ENCODE measurements around the gene PTPRG. TPM values are rescaled to one million over a fixed set of nuclear protein-coding genes. Genes with fewer than 3 reads are reported as not detected.
A peak's percentile ranks its signal among the peaks of the same experiment; 100 is the strongest.

The PTPRG gene
- total RNA-seq, 2 donors from 2014 or later: 33.9 to 39.2 TPM

DNA sequence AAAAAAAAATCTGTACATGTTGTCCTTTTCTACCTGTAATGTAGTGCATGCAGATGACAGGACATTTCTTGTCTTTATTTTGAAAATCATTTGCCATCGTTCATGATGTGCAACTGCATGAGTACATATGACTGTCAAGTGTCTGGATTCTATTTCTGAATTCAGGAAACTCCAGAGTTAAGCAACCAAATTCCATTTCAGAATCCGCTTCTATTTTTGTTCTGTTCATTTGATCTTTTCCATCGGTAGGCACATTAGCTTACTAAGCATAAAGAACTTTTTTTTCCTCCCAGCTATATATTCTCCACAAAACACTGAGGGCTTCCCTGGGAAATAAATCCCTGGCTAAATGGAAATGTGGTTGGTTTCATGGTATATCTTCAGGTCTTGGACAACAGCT lies 365.6 kb downstream of the PTPRG start:
- peaks cover 0 to 67% of the 10 kb centered on the region in 2 donors for H3K4me1 ChIP-seq
- no peaks in the 10 kb centered on the region for H3K36me3 ChIP-seq
- peak overlapping the region; percentile 80 to 83 for H3K27ac ChIP-seq
- H3K4me3 ChIP-seq: no peak overlapping the region
- TF ChIP-seq, protein P1, sequence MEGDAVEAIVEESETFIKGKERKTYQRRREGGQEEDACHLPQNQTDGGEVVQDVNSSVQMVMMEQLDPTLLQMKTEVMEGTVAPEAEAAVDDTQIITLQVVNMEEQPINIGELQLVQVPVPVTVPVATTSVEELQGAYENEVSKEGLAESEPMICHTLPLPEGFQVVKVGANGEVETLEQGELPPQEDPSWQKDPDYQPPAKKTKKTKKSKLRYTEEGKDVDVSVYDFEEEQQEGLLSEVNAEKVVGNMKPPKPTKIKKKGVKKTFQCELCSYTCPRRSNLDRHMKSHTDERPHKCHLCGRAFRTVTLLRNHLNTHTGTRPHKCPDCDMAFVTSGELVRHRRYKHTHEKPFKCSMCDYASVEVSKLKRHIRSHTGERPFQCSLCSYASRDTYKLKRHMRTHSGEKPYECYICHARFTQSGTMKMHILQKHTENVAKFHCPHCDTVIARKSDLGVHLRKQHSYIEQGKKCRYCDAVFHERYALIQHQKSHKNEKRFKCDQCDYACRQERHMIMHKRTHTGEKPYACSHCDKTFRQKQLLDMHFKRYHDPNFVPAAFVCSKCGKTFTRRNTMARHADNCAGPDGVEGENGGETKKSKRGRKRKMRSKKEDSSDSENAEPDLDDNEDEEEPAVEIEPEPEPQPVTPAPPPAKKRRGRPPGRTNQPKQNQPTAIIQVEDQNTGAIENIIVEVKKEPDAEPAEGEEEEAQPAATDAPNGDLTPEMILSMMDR (IDR thresholded peaks at IDR 0.05): no peak
- H3K27me3 ChIP-seq: no peaks in the 10 kb centered on the region
- no peaks in the 10 kb centered on the region for H3K9me3 ChIP-seq
- no peak for DNase-seq (ENCODE audit: low spot score)

DNA sequence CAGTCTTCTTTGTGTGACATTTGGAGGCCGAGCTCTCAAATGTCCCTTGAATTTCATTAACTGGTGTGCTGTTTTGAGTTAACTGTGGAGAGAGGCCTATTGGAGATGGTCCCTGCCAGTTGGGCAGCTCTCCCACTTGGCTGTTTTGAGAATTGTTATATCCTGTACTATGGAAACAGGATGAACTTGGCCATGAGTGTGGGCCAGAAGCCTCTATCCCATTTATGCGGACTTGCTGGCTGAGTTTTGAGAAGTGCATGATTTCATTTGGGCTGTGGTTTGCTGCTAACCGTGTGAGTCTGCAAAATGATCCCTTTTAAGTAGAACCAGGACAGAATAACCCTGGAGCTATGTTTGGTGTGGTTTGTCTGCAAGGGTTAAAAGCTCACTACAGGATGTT lies 366.0 kb downstream of the PTPRG start:
- H3K4me1 ChIP-seq: peaks cover 0 to 67% of the 10 kb centered on the region in 2 donors
- TF ChIP-seq, protein P1 (IDR thresholded peaks at IDR 0.05): no peak
- H3K4me3 ChIP-seq: peak overlapping the region in 1 of 2 donors; percentile 7

DNA sequence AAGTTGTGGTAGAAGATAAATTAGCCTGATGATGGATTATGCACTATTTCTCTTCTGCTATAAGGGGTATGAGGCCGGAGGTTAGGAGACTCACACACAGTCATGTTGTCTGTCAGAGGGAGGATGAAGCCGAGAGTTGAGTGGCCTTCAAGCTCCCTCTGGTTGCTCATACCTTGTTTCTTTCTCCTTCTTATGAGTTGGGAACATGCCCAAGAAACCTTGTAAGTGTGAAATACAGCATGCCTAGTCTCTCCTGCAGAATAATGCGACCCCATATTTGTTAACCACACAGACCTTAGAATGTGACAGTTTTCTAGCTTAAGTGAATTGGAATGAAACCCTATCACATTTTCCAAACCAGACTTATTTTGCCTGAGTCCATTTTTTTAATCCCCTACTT lies 366.7 kb downstream of the PTPRG start:
- H3K27me3 ChIP-seq: no peaks in the 10 kb centered on the region
- no peak for DNase-seq (ENCODE audit: low spot score)
- TF ChIP-seq, protein P1 (IDR thresholded peaks at IDR 0.05): no peak
- no peaks in the 10 kb centered on the region for H3K9me3 ChIP-seq
- H3K27ac ChIP-seq: peak overlapping the region; percentile 80 to 83
- H3K36me3 ChIP-seq: no peaks in the 10 kb centered on the region
- peaks cover 0 to 67% of the 10 kb centered on the region in 2 donors for H3K4me1 ChIP-seq
- H3K4me3 ChIP-seq: peak overlapping the region in 1 of 2 donors; percentile 7

More for the DNA sequence above, 366.0 kb downstream of the PTPRG start:
- H3K36me3 ChIP-seq: no peaks in the 10 kb centered on the region
- no peaks in the 10 kb centered on the region for H3K27me3 ChIP-seq
- peak overlapping the region; percentile 80 to 83 for H3K27ac ChIP-seq
- peak; percentile 81 for DNase-seq (ENCODE audit: low spot score)
- no peaks in the 10 kb centered on the region for H3K9me3 ChIP-seq

DNA sequence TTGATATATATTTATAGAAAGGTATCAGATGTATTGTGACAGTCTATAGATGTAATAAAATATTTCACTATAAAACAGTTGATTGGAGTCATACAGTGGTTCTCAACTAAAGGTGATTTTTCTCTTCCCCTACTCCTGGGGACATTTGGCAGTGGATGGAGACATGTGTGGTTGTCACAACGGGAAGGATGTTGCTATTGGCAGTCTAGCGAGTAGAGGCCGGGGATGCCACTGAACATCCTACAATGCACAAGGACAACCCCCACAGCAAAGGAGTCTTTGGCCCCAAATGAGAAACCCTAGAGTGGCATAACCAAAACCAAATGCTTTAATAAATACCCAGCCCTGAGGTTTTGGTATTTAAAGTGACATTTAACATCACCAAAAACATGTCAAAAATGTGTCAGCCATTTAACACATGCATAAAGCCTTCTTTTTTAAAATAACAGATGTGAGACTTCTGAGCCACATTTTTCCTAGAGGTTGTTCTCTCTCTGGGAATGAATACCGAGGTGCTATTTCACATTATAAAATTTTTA lies 367.5 kb downstream of the PTPRG start:
- Histone ChIP-seq H3K4me1 (peaks cover 0 to 67% of the 10 kb centered on the region in 2 donors), H3K27me3 (no peaks in the 10 kb centered on the region), H3K27ac (peak overlapping the region; percentile 80 to 83), H3K4me3 (no peak overlapping the region), H3K9me3 (no peaks in the 10 kb centered on the region), H3K36me3 (no peaks in the 10 kb centered on the region)
- no peak for DNase-seq (ENCODE audit: low spot score)
- TF ChIP-seq, protein P1 (IDR thresholded peaks at IDR 0.05): no peak

DNA sequence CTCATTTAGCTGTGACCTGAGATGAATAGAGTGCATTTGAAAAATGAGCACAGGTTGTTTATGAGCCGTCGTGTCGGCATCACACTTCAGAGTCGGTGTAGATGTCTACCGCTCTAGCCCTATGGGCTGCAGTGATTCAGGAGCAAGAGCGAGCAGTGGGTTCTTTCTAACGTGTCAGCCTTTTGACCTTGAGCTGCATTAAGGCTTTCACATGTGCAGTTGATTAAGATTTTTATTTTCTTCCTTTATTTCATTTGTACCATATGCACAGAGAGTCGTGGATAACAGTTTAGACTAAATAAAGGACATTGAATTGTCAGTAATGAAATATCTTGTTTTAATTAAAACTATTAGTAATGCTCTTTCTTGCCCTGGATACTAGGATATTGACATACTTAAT lies 368.2 kb downstream of the PTPRG start:
- peak overlapping the region in 1 of 2 donors; percentile 83 for H3K27ac ChIP-seq
- no peaks in the 10 kb centered on the region for H3K9me3 ChIP-seq
- H3K36me3 ChIP-seq: no peaks in the 10 kb centered on the region
- no peak overlapping the region for H3K4me3 ChIP-seq
- peaks cover 0 to 62% of the 10 kb centered on the region in 2 donors for H3K4me1 ChIP-seq
- no peak for DNase-seq (ENCODE audit: low spot score)
- H3K27me3 ChIP-seq: no peaks in the 10 kb centered on the region
- TF ChIP-seq, protein P1 (IDR thresholded peaks at IDR 0.05): no peak

DNA sequence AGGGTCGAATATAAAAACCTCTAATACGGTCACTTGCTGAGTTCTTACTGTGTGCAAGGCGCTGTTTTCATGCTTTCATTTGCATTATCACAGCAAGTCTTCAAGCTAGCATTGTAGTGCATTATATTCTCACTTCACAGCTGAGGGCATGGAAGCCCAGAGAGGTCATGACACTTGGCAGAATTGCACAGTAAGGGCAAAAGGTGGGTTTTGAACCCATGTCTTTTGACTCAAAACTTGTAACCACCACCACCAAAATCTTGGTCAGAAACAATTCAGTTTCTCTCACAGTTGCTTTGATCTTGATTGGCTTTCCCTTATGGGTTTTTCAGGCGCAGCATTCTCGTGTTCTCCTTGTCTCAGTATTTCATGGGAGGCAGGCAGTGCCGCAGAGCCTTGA lies 371.1 kb downstream of the PTPRG start:
- no peaks in the 10 kb centered on the region for H3K27me3 ChIP-seq
- DNase-seq (ENCODE audit: low spot score): no peak
- H3K4me1 ChIP-seq: peaks cover 0 to 33% of the 10 kb centered on the region in 2 donors
- H3K27ac ChIP-seq: no peak overlapping the region
- no peaks in the 10 kb centered on the region for H3K9me3 ChIP-seq
- TF ChIP-seq, protein P1 (IDR thresholded peaks at IDR 0.05): no peak
- no peaks in the 10 kb centered on the region for H3K36me3 ChIP-seq
- H3K4me3 ChIP-seq: no peak overlapping the region
